ENCODE measurements around the gene LHFPL3. TPM values are rescaled to one million over a fixed set of nuclear protein-coding genes. Genes with fewer than 3 reads are reported as not detected.

LHFPL3 gene
- total RNA-seq, 1 experiment from 2014 or later: not detected

- Histone ChIP-seq H3K23ac (ENCODE audit: insufficient read length, low read depth, low read length) (no peak overlapping the region), H3K18ac (ENCODE audit: insufficient read length, low read depth, low read length) (no peak overlapping the region), H3K9ac (ENCODE audit: extremely low read depth, insufficient read length, low read length) (no peak overlapping the region), H4K5ac (ENCODE audit: insufficient read length, low read depth, low read length) (no peak overlapping the region), H2AFZ (ENCODE audit: low read length) (no peak overlapping the region), H3K23me2 (ENCODE audit: insufficient read length, low read depth, low read length, poor library complexity, severe bottlenecking) (no peaks in the 10 kb centered on the region), H3K4me2 (ENCODE audit: insufficient read depth, insufficient read length, low read length) (no peak overlapping the region), H2AK5ac (ENCODE audit: insufficient read length, low read length) (no peak overlapping the region), H3K4ac (ENCODE audit: low read depth, low read length) (no peak overlapping the region), H2BK5ac (ENCODE audit: insufficient read length, low read length) (no peak overlapping the region), H2BK12ac (ENCODE audit: insufficient read length, low read depth, low read length) (no peak overlapping the region), H2BK20ac (ENCODE audit: low read depth, low read length, poor library complexity, severe bottlenecking) (no peak overlapping the region), H4K20me1 (ENCODE audit: control insufficient read depth, insufficient read depth, insufficient read length) (no peaks in the 10 kb centered on the region), H3K79me1 (ENCODE audit: insufficient read depth, low read depth, low read length, poor library complexity, severe bottlenecking) (no peaks in the 10 kb centered on the region), H3K79me2 (ENCODE audit: insufficient read depth, low read length) (no peaks in the 10 kb centered on the region), H3K14ac (ENCODE audit: insufficient read depth, low read length) (no peak overlapping the region), H3K27ac (ENCODE audit: insufficient read length, low read depth, low read length) (no peak overlapping the region), H2BK15ac (ENCODE audit: low read depth, low read length) (no peak overlapping the region), H3K4me1 (ENCODE audit: insufficient read depth, low read length) (no peaks in the 10 kb centered on the region), H3K9me3 (ENCODE audit: control insufficient read depth, low read depth, low read length) (no peaks in the 10 kb centered on the region), H3K56ac (ENCODE audit: insufficient read length, low read depth, low read length) (no peak overlapping the region), H3K27me3 (ENCODE audit: insufficient read depth, low read length) (no peaks in the 10 kb centered on the region), H2BK120ac (ENCODE audit: low read depth, low read length, poor library complexity, severe bottlenecking) (no peak overlapping the region), H4K8ac (replicated peaks; ENCODE audit: insufficient read length, low read depth, low read length) (no peak overlapping the region), H4K91ac (ENCODE audit: insufficient read length, low read depth, low read length) (no peak overlapping the region), H3T11ph (ENCODE audit: low read length) (no peak overlapping the region)
- H3K27me3 Mint-ChIP-seq (ENCODE audit: low read depth): peaks cover 4% of the 10 kb centered on the region
- H3K4me1 Mint-ChIP-seq: peaks cover 12 to 14% of the 10 kb centered on the region in 2 experiments
- DNase-seq: no peak
- no peak for TF ChIP-seq CTCF (conservative IDR thresholded peaks at IDR 0.05)
- no peak overlapping the region for H3K4me3 Mint-ChIP-seq
- H3K36me3 Mint-ChIP-seq (ENCODE audit: insufficient read depth in 1 of 3, low read depth in 3 of 3): peaks cover 0 to 1% (median 0%) of the 10 kb centered on the region in 3 experiments; a peak in 2 of 7 replicates
- no peak overlapping the region for H3K27ac Mint-ChIP-seq
- WGBS (ENCODE audit: extremely low coverage, insufficient read length, low lambda C conversion rate): no CpG with 5 or more reads among the region's 4 CpGs
- H3K9me3 Mint-ChIP-seq: peaks cover 2 to 4% of the 10 kb centered on the region in 2 experiments; a peak in 3 of 5 replicates
Measured at GRCh38 chr7:104886651-104887050, 558.2 kb downstream of the LHFPL3 start.
